ENCODE measurements around the gene GABRQ. TPM values are rescaled to one million over a fixed set of nuclear protein-coding genes. Genes with fewer than 3 reads are reported as not detected.

Gene GABRQ
- total RNA-seq, 2 donors from 2014 or later: 0.03 TPM; not detected in 1

DNA sequence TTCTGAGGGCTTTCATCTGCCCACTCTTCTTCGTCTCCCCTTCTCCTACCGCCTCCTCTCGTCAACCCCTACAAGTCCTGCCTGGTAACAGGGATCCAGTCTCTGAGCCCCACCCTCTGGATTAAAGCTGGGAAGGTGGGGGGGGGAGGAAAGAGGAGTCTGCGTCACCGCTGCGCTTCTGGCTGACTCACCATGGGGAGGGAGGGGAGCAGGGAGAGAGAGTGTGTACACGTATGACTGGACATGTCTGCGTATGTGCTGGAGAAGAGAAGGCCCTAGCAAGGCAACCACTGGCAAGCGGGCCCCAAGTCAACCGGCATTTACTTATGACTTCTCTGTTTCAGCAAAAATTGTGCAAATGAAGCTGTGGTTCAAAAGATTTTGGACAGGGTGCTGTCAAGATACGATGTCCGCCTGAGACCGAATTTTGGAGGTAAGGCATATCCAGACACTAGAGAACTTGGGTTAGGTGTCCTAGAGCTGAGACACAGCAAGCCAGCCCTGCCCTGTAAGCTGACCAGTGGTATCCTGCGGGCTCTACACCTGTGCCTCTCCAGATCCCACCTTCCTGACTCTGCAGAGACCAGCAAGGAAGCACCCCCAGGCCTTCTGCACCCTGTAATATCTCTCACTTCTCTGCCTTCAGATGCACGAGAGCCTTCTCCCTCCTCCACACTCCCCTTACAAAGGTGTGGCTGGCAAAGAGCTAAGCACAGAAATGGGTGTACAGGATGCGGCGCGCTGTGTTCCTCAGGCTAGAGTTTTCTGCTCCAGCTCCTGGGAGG, 2.5 kb downstream of the GABRQ start:
- intact Hi-C loops (cut with DNase I): loop anchor here (10.0 kb wide), 1 partner anchor 185 kb away; no protein-coding TSS in a partner anchor
- Histone ChIP-seq H3K9ac (ENCODE audit: low read depth in 2 of 2, low read length in 2 of 2) (no peak overlapping the region), H3K4me1 (no peaks in the 10 kb centered on the region), H3K4me3 (no peak overlapping the region), H3K27me3 (no peaks in the 10 kb centered on the region), H3K36me3 (no peaks in the 10 kb centered on the region), H3K27ac (no peak overlapping the region), H3K9me3 (no peaks in the 10 kb centered on the region)
- TF ChIP-seq CTCF (IDR thresholded peaks at IDR 0.05): no peak
- DNase-seq: no peak

GRCh38 chrX:152641256-152641875, 3.7 kb downstream of the GABRQ start:
- Histone ChIP-seq H3K4me3 (no peak overlapping the region), H3K9me3 (no peaks in the 10 kb centered on the region), H3K4me1 (no peaks in the 10 kb centered on the region), H3K9ac (ENCODE audit: low read depth in 2 of 2, low read length in 2 of 2) (no peak overlapping the region), H3K27me3 (no peaks in the 10 kb centered on the region), H3K36me3 (no peaks in the 10 kb centered on the region), H3K27ac (no peak overlapping the region)
- intact Hi-C loops (cut with DNase I): loop anchor here (10.0 kb wide), 1 partner anchor 183 kb away; no protein-coding TSS in a partner anchor
- DNase-seq: no peak
- no peak for TF ChIP-seq CTCF (IDR thresholded peaks at IDR 0.05)

DNA sequence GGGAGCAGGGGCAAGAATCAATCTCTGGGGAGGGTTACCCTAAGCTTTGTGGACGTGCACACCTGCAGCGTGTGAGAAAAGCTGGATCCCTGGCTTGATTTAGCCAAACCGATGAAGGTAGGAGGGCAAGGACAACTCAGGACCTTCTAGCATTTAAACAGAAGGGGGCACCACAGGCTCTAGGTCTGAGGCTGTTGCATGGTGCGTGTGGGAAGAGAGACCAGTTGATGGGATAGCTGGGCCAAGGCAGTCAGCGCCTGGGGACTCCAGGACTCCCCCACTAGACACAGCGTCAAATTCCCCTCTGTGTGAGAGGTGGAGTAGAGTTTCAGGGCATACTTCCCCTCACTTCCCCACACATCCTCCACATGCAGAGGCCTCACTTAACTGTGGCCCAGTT, 4.3 kb downstream of the GABRQ start:
- DNase-seq: no peak
- TF ChIP-seq CTCF (IDR thresholded peaks at IDR 0.05): no peak
- Histone ChIP-seq H3K27ac (no peak overlapping the region), H3K9ac (ENCODE audit: low read depth in 2 of 2, low read length in 2 of 2) (no peak overlapping the region), H3K27me3 (no peaks in the 10 kb centered on the region), H3K9me3 (no peaks in the 10 kb centered on the region), H3K4me3 (no peak overlapping the region), H3K36me3 (no peaks in the 10 kb centered on the region), H3K4me1 (no peaks in the 10 kb centered on the region)
- intact Hi-C loops (cut with DNase I): loop anchor here (10.0 kb wide), 1 partner anchor 183 kb away; no protein-coding TSS in a partner anchor

- TF ChIP-seq CTCF (IDR thresholded peaks at IDR 0.05): no peak
- intact Hi-C loops (cut with DNase I): loop anchor here (10.0 kb wide), 1 partner anchor 182 kb away; no protein-coding TSS in a partner anchor
- no peak for DNase-seq
- Histone ChIP-seq H3K9ac (ENCODE audit: low read depth in 2 of 2, low read length in 2 of 2) (no peak overlapping the region), H3K9me3 (no peaks in the 10 kb centered on the region), H3K4me3 (no peak overlapping the region), H3K36me3 (no peaks in the 10 kb centered on the region), H3K4me1 (no peaks in the 10 kb centered on the region), H3K27me3 (no peaks in the 10 kb centered on the region), H3K27ac (no peak overlapping the region)
Measured at GRCh38 chrX:152642931-152643564, 5.4 kb downstream of the GABRQ start.

- H3K27ac ChIP-seq: no peak overlapping the region
- H3K4me3 ChIP-seq: no peak overlapping the region
- intact Hi-C loops (cut with DNase I): loop anchor here (10.0 kb wide), 1 partner anchor 178 kb away; no protein-coding TSS in a partner anchor
- no peaks in the 10 kb centered on the region for H3K36me3 ChIP-seq
- no peak for DNase-seq
- H3K9ac ChIP-seq (ENCODE audit: low read depth in 2 of 2, low read length in 2 of 2): no peak overlapping the region
- H3K4me1 ChIP-seq: no peaks in the 10 kb centered on the region
- H3K9me3 ChIP-seq: no peaks in the 10 kb centered on the region
- TF ChIP-seq CTCF (IDR thresholded peaks at IDR 0.05): no peak
- H3K27me3 ChIP-seq: no peaks in the 10 kb centered on the region
Measured at GRCh38 chrX:152646961-152647360, 9.3 kb downstream of the GABRQ start.

Data from colonic mucosa (tissue), 4 donors.